Suprapubic skin (tissue), 4 donors: ENCODE measurements around the gene ODAD3.

ENCODE experiments used
- POLR2A ChIP-seq, 2 donors: fragments of 450-650 bp; IDR thresholded peaks; one replicate each; pipeline ENCODE4 v1.6.1; 2017; ENCODE audit warnings: antibody characterized with exemption in 2 of 2, mild to moderate bottlenecking in 2 of 2, moderate library complexity in 2 of 2
- POLR2AphosphoS5 ChIP-seq, 3 donors: sonication (generic); formaldehyde crosslinking; IDR thresholded peaks; one replicate each; pipeline ENCODE4 v1.6.1; 2017; ENCODE audit warnings: antibody characterized with exemption in 3 of 3

GRCh38 chr19:11475861-11476260 lies 40.9 kb upstream of the ODAD3 start:
- no peak for TF ChIP-seq POLR2A (IDR thresholded peaks at IDR 0.05)
- TF ChIP-seq POLR2AphosphoS5 (IDR thresholded peaks at IDR 0.05): no peak
